ENCODE data around the gene PDS5A. TPM values are rescaled to one million over a fixed set of nuclear protein-coding genes. Genes with fewer than 3 reads are reported as not detected.
"Not testable (repeated sequence)": the region's sequence is repeated elsewhere in the genome, so short reads cannot be mapped to it uniquely, and the experiment has no call there.

Gene PDS5A
- total RNA-seq, 1 donor from 2014 or later: 74.8 TPM

DNA sequence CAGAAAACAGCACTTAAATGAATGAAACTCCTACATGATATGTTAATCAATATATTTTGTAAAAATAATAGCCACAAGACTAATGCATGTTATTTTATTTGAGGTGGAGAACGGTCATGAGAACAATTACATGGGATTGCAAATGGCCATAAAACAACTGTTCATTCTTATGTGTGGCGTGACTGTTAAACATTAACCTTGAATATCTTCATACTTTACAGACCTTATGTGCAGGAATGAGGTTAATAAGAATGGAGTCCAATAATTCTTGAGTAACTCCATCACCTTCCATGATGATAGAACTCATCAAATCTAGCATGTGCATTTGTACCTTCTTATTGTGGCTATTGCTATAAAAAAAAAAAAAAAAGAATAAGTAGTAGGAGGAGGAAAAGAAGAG is 55.3 kb downstream of the PDS5A start:
- no peak overlapping the region for H3K27ac ChIP-seq
- no peak overlapping the region for H3K4me3 ChIP-seq
- no peaks in the 10 kb centered on the region for H3K4me1 ChIP-seq
- TF ChIP-seq CTCF (IDR thresholded peaks at IDR 0.05): no peak
- DNase-seq (no peak), ATAC-seq (no peak)
- peaks cover 84% of the 10 kb centered on the region for H3K36me3 ChIP-seq
- H3K27me3 ChIP-seq (ENCODE audit: low read depth): no peaks in the 10 kb centered on the region
- intact Hi-C loops (cut with DNase I): no loop called here
- no peaks in the 10 kb centered on the region for H3K9me3 ChIP-seq

- H3K4me1 ChIP-seq: no peaks in the 10 kb centered on the region
- no peak for TF ChIP-seq CTCF (IDR thresholded peaks at IDR 0.05)
- H3K36me3 ChIP-seq: peaks cover 96% of the 10 kb centered on the region
- ATAC-seq: no peak
- no peaks in the 10 kb centered on the region for H3K27me3 ChIP-seq (ENCODE audit: low read depth)
- H3K27ac ChIP-seq: no peak overlapping the region
- no peaks in the 10 kb centered on the region for H3K9me3 ChIP-seq
- intact Hi-C loops (cut with DNase I): no loop called here
- no peak overlapping the region for H3K4me3 ChIP-seq
- no peak for DNase-seq
Measured at GRCh38 chr4:39913471-39913870, 64.2 kb downstream of the PDS5A start.

GRCh38 chr4:39910064-39910463 is 67.6 kb downstream of the PDS5A start:
- Histone ChIP-seq H3K27ac (no peak overlapping the region), H3K9me3 (no peaks in the 10 kb centered on the region), H3K4me1 (no peaks in the 10 kb centered on the region), H3K27me3 (ENCODE audit: low read depth) (no peaks in the 10 kb centered on the region), H3K4me3 (no peak overlapping the region), H3K36me3 (peaks cover 87% of the 10 kb centered on the region)
- TF ChIP-seq CTCF (IDR thresholded peaks at IDR 0.05): no peak
- intact Hi-C loops (cut with DNase I): no loop called here
- ATAC-seq (no peak), DNase-seq (no peak)

GRCh38 chr4:39908284-39908683 is 69.4 kb downstream of the PDS5A start:
- DNase-seq: no peak
- intact Hi-C loops (cut with DNase I): no loop called here
- Histone ChIP-seq H3K4me1 (no peaks in the 10 kb centered on the region), H3K36me3 (peaks cover 86% of the 10 kb centered on the region), H3K27me3 (ENCODE audit: low read depth) (no peaks in the 10 kb centered on the region), H3K27ac (no peak overlapping the region), H3K9me3 (no peaks in the 10 kb centered on the region), H3K4me3 (no peak overlapping the region)
- TF ChIP-seq CTCF (IDR thresholded peaks at IDR 0.05): no peak
- ATAC-seq: no peak

- intact Hi-C loops (cut with DNase I): no loop called here
Measured at GRCh38 chr4:39905656-39906055, 72.1 kb downstream of the PDS5A start.

GRCh38 chr4:39905019-39905418 is 72.7 kb downstream of the PDS5A start:
- H3K9me3 ChIP-seq; H3K4me3 ChIP-seq; DNase-seq; H3K27me3 ChIP-seq (ENCODE audit: low read depth); H3K4me1 ChIP-seq; intact Hi-C loops (cut with DNase I); H3K27ac ChIP-seq; ATAC-seq: not testable (repeated sequence)
- H3K36me3 ChIP-seq: peaks cover 89% of the 10 kb centered on the region

More at GRCh38 chr4:39905656-39906055, 72.1 kb downstream of the PDS5A start:
- no peak overlapping the region for H3K27ac ChIP-seq
- no peaks in the 10 kb centered on the region for H3K9me3 ChIP-seq
- ATAC-seq: no peak
- DNase-seq: no peak
- TF ChIP-seq CTCF (IDR thresholded peaks at IDR 0.05): no peak
- peaks cover 88% of the 10 kb centered on the region for H3K36me3 ChIP-seq
- H3K4me3 ChIP-seq: no peak overlapping the region
- no peaks in the 10 kb centered on the region for H3K27me3 ChIP-seq (ENCODE audit: low read depth)
- no peaks in the 10 kb centered on the region for H3K4me1 ChIP-seq
